Measurements from ENCODE around the gene PCID2.

GRCh38 chr13:113225515-113225914 is 17.0 kb upstream of the PCID2 start:
- no peak for TF ChIP-seq CTCF (IDR thresholded peaks at IDR 0.05; ENCODE audit: insufficient read depth, low read length, poor library complexity, severe bottlenecking)
- TF ChIP-seq EZH2phosphoT487 (conservative IDR thresholded peaks at IDR 0.05; ENCODE audit: low read length): no peak
